A549 (cell line): ENCODE data around the gene MSI2.

Experiments
- EHF ChIP-seq: fragments of 250-450 bp; sonication (Bioruptor Pico); IDR thresholded peaks from 2 replicates; pipeline ENCODE4 v1.5.0; 2020; ENCODE audit warnings: mild to moderate bottlenecking
- MAFK ChIP-seq: fragments of 450-650 bp; IDR thresholded peaks from 2 replicates; pipeline ENCODE4 v1.6.1; 2014; ENCODE audit not compliant: partially characterized antibody
- NR3C1 ChIP-seq: fragments of >200 bp; sonication (Bioruptor Twin); formaldehyde crosslinking; IDR thresholded peaks from 3 replicates; pipeline ENCODE4 v1.6.1; 2017
- TF ChIP-seq, protein P1 (sequence below): fragments of >200 bp; sonication (Bioruptor Twin); formaldehyde crosslinking; IDR thresholded peaks from 3 replicates; pipeline ENCODE4 v1.5.1; 2016
- TF ChIP-seq, protein P2 (sequence below): fragments of >200 bp; sonication (Bioruptor Twin); formaldehyde crosslinking; IDR thresholded peaks from 2 replicates; pipeline ENCODE4 v1.6.1; 2016

DNA sequence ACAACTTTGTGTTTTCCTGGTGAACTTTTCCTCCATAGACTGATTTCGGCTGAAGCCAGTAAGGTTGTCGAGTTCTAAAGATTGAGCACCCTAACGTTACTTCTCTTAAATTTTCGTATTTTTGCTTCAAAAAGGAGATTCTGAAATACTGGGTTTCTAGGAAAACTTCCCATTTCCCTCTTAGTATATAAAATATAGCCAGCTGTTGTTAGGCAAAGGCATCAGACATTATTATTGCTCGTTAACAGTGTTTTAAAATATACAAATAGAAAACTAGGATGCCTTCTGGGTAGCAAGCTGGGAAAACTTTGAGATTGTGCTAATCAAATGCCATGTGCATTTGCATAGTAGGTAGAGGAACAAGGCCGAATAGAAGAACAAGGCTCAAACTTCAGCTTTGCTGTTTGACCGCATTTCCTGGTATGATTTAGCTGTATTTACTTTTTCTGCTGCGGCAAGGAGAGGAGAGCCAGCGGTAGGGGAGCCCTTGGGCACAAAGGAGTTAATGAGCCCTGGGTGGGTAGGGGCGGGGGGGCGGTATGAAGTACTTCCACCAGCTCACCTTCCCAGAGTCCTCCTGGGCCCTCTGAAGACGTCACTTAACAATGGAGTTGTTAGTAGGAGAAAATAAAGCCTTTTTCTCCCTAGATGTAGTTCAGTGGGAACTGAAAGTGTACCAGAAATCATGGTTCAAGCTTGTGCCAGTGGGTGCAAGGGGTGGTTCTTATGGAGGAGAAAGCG lies 151.9 kb downstream of the MSI2 start:
- TF ChIP-seq MAFK = no peak
- TF ChIP-seq, protein P1, sequence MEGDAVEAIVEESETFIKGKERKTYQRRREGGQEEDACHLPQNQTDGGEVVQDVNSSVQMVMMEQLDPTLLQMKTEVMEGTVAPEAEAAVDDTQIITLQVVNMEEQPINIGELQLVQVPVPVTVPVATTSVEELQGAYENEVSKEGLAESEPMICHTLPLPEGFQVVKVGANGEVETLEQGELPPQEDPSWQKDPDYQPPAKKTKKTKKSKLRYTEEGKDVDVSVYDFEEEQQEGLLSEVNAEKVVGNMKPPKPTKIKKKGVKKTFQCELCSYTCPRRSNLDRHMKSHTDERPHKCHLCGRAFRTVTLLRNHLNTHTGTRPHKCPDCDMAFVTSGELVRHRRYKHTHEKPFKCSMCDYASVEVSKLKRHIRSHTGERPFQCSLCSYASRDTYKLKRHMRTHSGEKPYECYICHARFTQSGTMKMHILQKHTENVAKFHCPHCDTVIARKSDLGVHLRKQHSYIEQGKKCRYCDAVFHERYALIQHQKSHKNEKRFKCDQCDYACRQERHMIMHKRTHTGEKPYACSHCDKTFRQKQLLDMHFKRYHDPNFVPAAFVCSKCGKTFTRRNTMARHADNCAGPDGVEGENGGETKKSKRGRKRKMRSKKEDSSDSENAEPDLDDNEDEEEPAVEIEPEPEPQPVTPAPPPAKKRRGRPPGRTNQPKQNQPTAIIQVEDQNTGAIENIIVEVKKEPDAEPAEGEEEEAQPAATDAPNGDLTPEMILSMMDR = no peak
- TF ChIP-seq, protein P2, sequence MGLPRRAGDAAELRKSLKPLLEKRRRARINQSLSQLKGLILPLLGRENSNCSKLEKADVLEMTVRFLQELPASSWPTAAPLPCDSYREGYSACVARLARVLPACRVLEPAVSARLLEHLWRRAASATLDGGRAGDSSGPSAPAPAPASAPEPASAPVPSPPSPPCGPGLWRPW = no peak
- TF ChIP-seq EHF (CRISPR knock-in tag) = no peak
- no peak for TF ChIP-seq NR3C1
